ENCODE measurements around the gene TSPAN4.

DNA sequence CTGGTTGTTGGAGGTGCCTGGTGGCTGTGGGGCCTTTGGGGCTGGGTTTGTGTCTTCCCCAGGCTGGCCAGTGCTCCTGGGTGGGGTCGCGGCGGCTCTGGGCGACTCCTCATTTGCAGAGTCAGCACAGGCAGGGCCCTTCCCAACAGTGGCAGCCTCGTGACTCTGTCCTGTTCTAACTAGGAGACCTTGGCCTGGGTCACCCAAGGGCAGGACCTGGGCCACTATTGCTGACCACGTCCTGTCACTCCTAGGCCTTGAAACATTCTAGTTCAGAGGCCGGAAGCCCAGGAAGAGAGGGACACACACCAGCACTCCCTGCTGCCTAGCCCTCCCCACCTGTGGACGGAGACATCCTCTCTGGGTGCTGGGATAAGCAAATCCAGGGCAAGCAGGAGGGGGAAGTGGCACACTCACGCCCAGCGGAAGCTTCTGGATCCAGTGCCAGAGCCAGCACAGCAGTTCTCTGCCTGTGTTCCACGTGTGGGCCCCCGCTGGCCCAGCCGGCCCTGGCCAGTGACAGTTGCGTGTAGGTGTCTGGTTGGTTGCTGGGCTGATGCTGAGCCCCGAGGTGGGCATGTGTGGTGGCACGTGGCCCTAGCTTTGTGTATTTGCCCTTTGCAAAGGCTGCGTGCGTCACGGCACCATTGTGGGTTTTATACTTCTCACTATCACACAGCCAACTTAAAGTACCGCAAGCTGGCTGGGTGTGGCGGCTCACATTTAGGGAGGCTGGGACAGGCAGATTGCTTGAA, 72.3 kb downstream of the TSPAN4 start:
- TF ChIP-seq, protein P1, sequence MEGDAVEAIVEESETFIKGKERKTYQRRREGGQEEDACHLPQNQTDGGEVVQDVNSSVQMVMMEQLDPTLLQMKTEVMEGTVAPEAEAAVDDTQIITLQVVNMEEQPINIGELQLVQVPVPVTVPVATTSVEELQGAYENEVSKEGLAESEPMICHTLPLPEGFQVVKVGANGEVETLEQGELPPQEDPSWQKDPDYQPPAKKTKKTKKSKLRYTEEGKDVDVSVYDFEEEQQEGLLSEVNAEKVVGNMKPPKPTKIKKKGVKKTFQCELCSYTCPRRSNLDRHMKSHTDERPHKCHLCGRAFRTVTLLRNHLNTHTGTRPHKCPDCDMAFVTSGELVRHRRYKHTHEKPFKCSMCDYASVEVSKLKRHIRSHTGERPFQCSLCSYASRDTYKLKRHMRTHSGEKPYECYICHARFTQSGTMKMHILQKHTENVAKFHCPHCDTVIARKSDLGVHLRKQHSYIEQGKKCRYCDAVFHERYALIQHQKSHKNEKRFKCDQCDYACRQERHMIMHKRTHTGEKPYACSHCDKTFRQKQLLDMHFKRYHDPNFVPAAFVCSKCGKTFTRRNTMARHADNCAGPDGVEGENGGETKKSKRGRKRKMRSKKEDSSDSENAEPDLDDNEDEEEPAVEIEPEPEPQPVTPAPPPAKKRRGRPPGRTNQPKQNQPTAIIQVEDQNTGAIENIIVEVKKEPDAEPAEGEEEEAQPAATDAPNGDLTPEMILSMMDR (conservative IDR thresholded peaks at IDR 0.05 in 1 of 2, IDR thresholded peaks at IDR 0.05 in 1 of 2; ENCODE audit: extremely low read depth in 1 of 2, insufficient read depth in 1 of 2, low read depth in 1 of 2, low read length in 2 of 2), result no peak
- TF ChIP-seq EZH2 (IDR thresholded peaks at IDR 0.05; ENCODE audit: borderline replicate concordance, low read length), result no peak
